DOHH2 (cell line): Measurements from ENCODE around the gene RTP4.
A peak's percentile ranks its signal among the peaks of the same experiment; 100 is the strongest.

ENCODE experiments used
- H3F3A ChIP-seq: fragments of 200-600 bp; sonication (generic), shearing (Covaris generic); 2 replicates; pipeline ENCODE4 v1.6.0; 2016; ENCODE audit warnings: antibody characterized with exemption, mild to moderate bottlenecking; ENCODE audit not compliant: control insufficient read depth, insufficient read depth
- H3K27ac ChIP-seq: fragments of 200-600 bp; sonication (generic); 2 replicates; pipeline ENCODE4 v1.5.1; 2014; ENCODE audit warnings: low read depth, mild to moderate bottlenecking, low read length, moderate library complexity
- H3K27me3 ChIP-seq: fragments of 200-600 bp; sonication (generic); 2 replicates; pipeline ENCODE4 v1.6.1; 2014; ENCODE audit warnings: mild to moderate bottlenecking, low read length, mixed read lengths; ENCODE audit not compliant: control insufficient read depth
- H3K36me3 ChIP-seq: fragments of 200-600 bp; sonication (generic); 2 replicates; pipeline ENCODE4 v1.6.1; 2014; ENCODE audit warnings: mild to moderate bottlenecking, low read length, moderate library complexity, mixed read lengths; ENCODE audit not compliant: control insufficient read depth
- H3K4me1 ChIP-seq: fragments of 200-600 bp; sonication (generic); 2 replicates; pipeline ENCODE4 v1.6.1; 2014; ENCODE audit warnings: mild to moderate bottlenecking, low read length, mixed read lengths; ENCODE audit not compliant: control insufficient read depth
- H3K4me2 ChIP-seq: fragments of 200-600 bp; sonication (generic); 2 replicates; pipeline ENCODE4 v1.6.0; 2014; ENCODE audit warnings: mild to moderate bottlenecking, low read length, moderate library complexity
- H3K4me3 ChIP-seq: fragments of 200-600 bp; sonication (generic); 2 replicates; pipeline ENCODE4 v1.5.1; 2014; ENCODE audit warnings: mild to moderate bottlenecking, low read length, mixed read lengths
- H3K79me2 ChIP-seq: fragments of 200-600 bp; sonication (generic); 2 replicates; pipeline ENCODE4 v1.6.1; 2014; ENCODE audit warnings: mild to moderate bottlenecking, low read length, mixed read lengths; ENCODE audit not compliant: control insufficient read depth
- H3K9me2 ChIP-seq: fragments of 200-600 bp; sonication (generic); replicated peaks from 2 replicates; pipeline ENCODE4 v1.6.1; 2014; ENCODE audit warnings: mild to moderate bottlenecking, low read length, mixed read lengths; ENCODE audit not compliant: control insufficient read depth
- H3K9me3 ChIP-seq: fragments of 200-600 bp; sonication (generic); 2 replicates; pipeline ENCODE4 v1.6.1; 2014; ENCODE audit warnings: antibody characterized with exemption, low read length, mixed read lengths; ENCODE audit not compliant: control insufficient read depth, insufficient read depth
- H4K20me1 ChIP-seq: fragments of 200-600 bp; sonication (generic); 2 replicates; pipeline ENCODE4 v1.6.0; 2014; ENCODE audit warnings: low read depth, mild to moderate bottlenecking, antibody characterized with exemption, low read length, moderate library complexity; ENCODE audit not compliant: control insufficient read depth, insufficient read depth
- EZH2phosphoT487 ChIP-seq: fragments of 200-600 bp; sonication (generic); IDR thresholded peaks from 2 replicates; pipeline ENCODE4 v1.6.1; 2017; ENCODE audit warnings: borderline replicate concordance, mild to moderate bottlenecking, antibody characterized with exemption, low read length, moderate library complexity, mixed read lengths
- TF ChIP-seq, protein P1 (sequence below): fragments of 200-600 bp; sonication (generic); IDR thresholded peaks from one replicate; pipeline ENCODE4 v1.5.1; 2014; ENCODE audit warnings: antibody characterized with exemption, mild to moderate bottlenecking, low read depth, low read length; ENCODE audit not compliant: poor library complexity, severe bottlenecking

RTP4 gene

DNA sequence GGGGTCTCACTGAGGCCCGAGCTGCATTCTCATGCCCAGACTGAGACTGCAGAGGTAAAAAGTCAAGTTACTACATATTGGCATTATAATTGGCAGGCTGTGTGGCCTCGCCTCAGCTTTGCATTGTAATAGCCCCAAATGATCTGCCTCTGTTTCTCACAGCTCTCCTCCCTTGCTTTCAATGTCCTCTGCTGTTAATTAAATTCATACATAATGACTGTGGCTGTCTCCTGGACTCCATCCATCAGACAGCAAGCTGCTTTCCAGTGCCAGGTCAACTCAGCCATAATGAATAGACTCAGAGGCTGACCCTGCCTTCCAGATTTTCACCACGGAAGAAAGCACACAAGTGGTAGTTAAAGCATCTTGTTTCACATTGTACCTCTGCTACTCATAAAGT is 7.6 kb upstream of the RTP4 start:
- Histone ChIP-seq H3K9me3 (no peaks in the 10 kb centered on the region), H3F3A (no peaks in the 10 kb centered on the region), H3K4me3 (no peak overlapping the region), H4K20me1 (no peaks in the 10 kb centered on the region), H3K79me2 (no peaks in the 10 kb centered on the region), H3K36me3 (no peaks in the 10 kb centered on the region), H3K4me2 (no peak overlapping the region), H3K27ac (no peak overlapping the region), H3K4me1 (no peaks in the 10 kb centered on the region), H3K27me3 (0 out of 2 replicates have a peak, but pooled peaks cover 2% of the 10 kb centered on the region), H3K9me2 (no peaks in the 10 kb centered on the region)
- no peak for TF ChIP-seq EZH2phosphoT487
- TF ChIP-seq, protein P1, sequence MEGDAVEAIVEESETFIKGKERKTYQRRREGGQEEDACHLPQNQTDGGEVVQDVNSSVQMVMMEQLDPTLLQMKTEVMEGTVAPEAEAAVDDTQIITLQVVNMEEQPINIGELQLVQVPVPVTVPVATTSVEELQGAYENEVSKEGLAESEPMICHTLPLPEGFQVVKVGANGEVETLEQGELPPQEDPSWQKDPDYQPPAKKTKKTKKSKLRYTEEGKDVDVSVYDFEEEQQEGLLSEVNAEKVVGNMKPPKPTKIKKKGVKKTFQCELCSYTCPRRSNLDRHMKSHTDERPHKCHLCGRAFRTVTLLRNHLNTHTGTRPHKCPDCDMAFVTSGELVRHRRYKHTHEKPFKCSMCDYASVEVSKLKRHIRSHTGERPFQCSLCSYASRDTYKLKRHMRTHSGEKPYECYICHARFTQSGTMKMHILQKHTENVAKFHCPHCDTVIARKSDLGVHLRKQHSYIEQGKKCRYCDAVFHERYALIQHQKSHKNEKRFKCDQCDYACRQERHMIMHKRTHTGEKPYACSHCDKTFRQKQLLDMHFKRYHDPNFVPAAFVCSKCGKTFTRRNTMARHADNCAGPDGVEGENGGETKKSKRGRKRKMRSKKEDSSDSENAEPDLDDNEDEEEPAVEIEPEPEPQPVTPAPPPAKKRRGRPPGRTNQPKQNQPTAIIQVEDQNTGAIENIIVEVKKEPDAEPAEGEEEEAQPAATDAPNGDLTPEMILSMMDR, result no peak

DNA sequence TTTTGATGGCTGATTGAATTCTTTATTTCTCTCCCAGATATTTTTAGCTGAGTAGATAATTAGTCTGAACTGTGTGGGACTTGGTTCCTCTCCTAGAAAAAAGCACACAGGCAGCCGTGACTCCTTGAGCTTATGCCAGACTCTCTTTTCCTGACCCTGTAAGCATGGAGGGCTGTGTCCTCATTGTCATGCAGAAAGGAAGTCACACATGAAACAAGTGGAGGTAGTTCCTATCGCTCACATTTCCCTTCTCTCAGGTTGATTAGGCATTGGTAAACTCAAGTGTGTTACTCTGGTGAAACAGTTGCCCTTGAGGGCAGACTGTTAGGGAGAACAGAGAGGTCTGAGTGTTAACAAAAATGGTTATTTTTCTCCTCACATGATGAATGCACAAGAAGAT is 6.3 kb upstream of the RTP4 start:
- 0 out of 2 replicates have a peak, but pooled peaks cover 2% of the 10 kb centered on the region for H3K27me3 ChIP-seq
- H3K36me3 ChIP-seq, result no peaks in the 10 kb centered on the region
- H3K4me1 ChIP-seq, result no peaks in the 10 kb centered on the region
- H3F3A ChIP-seq, result no peaks in the 10 kb centered on the region
- no peak overlapping the region for H3K27ac ChIP-seq
- no peak for TF ChIP-seq EZH2phosphoT487
- TF ChIP-seq, protein P1, result no peak
- H3K9me2 ChIP-seq, result no peaks in the 10 kb centered on the region
- no peak overlapping the region for H3K4me3 ChIP-seq
- no peaks in the 10 kb centered on the region for H3K79me2 ChIP-seq
- H3K9me3 ChIP-seq, result no peaks in the 10 kb centered on the region
- H3K4me2 ChIP-seq, result no peak overlapping the region
- H4K20me1 ChIP-seq, result no peaks in the 10 kb centered on the region

DNA sequence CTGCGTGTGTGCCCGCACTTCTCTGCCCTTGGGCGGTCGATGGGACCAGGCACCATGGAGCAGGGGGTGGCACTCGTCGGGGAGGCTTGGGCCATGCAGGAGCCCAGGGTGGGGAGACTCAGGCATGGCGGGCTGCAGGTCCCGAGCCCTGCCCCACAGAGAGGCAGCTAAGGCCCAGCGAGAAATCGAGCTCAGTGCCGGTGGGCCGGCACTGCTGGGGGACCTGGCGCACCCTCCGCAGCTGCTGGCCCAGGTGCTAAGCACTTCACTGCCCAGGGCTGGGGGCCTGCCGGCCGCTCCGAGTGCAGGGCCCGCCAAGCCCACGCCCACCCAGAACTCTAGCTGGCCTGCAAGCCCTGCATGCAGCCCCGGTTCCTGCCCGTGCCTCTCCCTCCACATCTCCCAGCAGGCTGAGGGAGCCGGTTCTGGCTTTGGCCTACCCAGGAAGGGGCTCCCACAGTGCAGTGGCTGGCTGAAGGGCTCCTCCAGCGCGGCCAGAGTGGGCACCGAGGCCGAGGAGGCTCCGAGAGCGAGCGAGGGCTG is 553 bp upstream of the RTP4 start:
- H3K9me2 ChIP-seq, result no peaks in the 10 kb centered on the region
- no peaks in the 10 kb centered on the region for H3K4me1 ChIP-seq
- H3K27me3 ChIP-seq, result no peaks in the 10 kb centered on the region
- no peaks in the 10 kb centered on the region for H3K9me3 ChIP-seq
- no peaks in the 10 kb centered on the region for H3K36me3 ChIP-seq
- H3F3A ChIP-seq, result no peaks in the 10 kb centered on the region
- H3K27ac ChIP-seq, result no peak overlapping the region
- no peaks in the 10 kb centered on the region for H4K20me1 ChIP-seq
- no peaks in the 10 kb centered on the region for H3K79me2 ChIP-seq
- no peak overlapping the region for H3K4me3 ChIP-seq
- TF ChIP-seq, protein P1, result no peak
- no peak for TF ChIP-seq EZH2phosphoT487
- H3K4me2 ChIP-seq, result peak overlapping the region; percentile 41; the same call in 1 of the 2 replicates

DNA sequence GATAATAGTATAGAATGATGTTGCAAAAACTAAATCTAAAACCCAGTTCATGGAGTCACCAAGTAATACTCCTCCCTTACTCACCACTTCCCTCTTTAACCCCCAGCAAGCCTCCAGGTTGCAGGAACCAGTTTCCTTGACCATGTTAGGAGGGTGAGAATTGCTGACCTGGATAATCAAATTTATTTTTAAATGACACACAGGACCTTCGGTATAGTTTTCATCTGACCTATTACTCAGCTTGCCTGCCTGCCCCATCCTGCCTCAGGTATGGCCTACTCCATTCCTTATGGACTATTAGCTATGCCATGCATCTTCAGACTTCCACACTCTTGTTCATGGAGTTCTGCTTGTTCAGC is 883 bp downstream of the RTP4 start:
- H3K4me2 ChIP-seq, result no peak overlapping the region

More for the DNA sequence above, 883 bp downstream of the RTP4 start:
- Histone ChIP-seq H3K9me3 (no peaks in the 10 kb centered on the region), H3K27ac (no peak overlapping the region), H3K79me2 (no peaks in the 10 kb centered on the region), H3F3A (no peaks in the 10 kb centered on the region), H3K27me3 (no peaks in the 10 kb centered on the region), H3K9me2 (no peaks in the 10 kb centered on the region), H3K4me1 (no peaks in the 10 kb centered on the region), H3K36me3 (no peaks in the 10 kb centered on the region), H3K4me3 (no peak overlapping the region), H4K20me1 (no peaks in the 10 kb centered on the region)
- TF ChIP-seq, protein P1, result no peak
- no peak for TF ChIP-seq EZH2phosphoT487
